Hepatic stellate cell (primary cell): Measurements from ENCODE around the gene BARHL2.

Experiments used
- DNase-seq: peaks from one replicate; pipeline ENCODE4 v3.0.0; 2011; ENCODE audit warnings: low spot score

BARHL2 gene

GRCh38 chr1:90710579-90711536 is 6.2 kb downstream of the BARHL2 start:
- no peak for DNase-seq

- DNase-seq, result no peak
Measured at GRCh38 chr1:90709535-90709934, 7.6 kb downstream of the BARHL2 start.

GRCh38 chr1:90708826-90709225 is 8.3 kb downstream of the BARHL2 start:
- no peak for DNase-seq

- DNase-seq, result no peak
Measured at GRCh38 chr1:90708236-90708786, 8.8 kb downstream of the BARHL2 start.

GRCh38 chr1:90707363-90707710 is 9.8 kb downstream of the BARHL2 start:
- DNase-seq, result no peak

- no peak for DNase-seq
Measured at GRCh38 chr1:90706437-90707362, 10.4 kb downstream of the BARHL2 start.

- DNase-seq, result no peak
Measured at GRCh38 chr1:90705956-90706355, 11.1 kb downstream of the BARHL2 start.

GRCh38 chr1:90704817-90705216 is 12.3 kb downstream of the BARHL2 start:
- no peak for DNase-seq

- DNase-seq, result no peak
Measured at GRCh38 chr1:90694846-90695245, 22.3 kb downstream of the BARHL2 start.

GRCh38 chr1:90687747-90688146 is 29.4 kb downstream of the BARHL2 start:
- DNase-seq, result no peak

- no peak for DNase-seq
Measured at GRCh38 chr1:90675161-90675847, 41.8 kb downstream of the BARHL2 start.

GRCh38 chr1:90671741-90672140 is 45.4 kb downstream of the BARHL2 start:
- no peak for DNase-seq

- DNase-seq, result no peak
Measured at GRCh38 chr1:90671251-90671650, 45.9 kb downstream of the BARHL2 start.
